ENCODE measurements around the gene PCCB.

GRCh38 chr3:136351351-136351750 lies 101.2 kb downstream of the PCCB start:
- TF ChIP-seq ESRRA (CRISPR knock-in tag; IDR thresholded peaks at IDR 0.05; ENCODE audit: borderline replicate concordance) (no peak), CTCF (IDR thresholded peaks at IDR 0.05) (no peak), ZNF219 (CRISPR knock-in tag; IDR thresholded peaks at IDR 0.05; ENCODE audit: borderline replicate concordance) (no peak), JUN (CRISPR knock-in tag; IDR thresholded peaks at IDR 0.05) (no peak)
